Immature natural killer cell (primary cell): ENCODE data around the gene VRK1. TPM values are rescaled to one million over a fixed set of nuclear protein-coding genes. Genes with fewer than 3 reads are reported as not detected.
"Not testable (repeated sequence)": the region's sequence is repeated elsewhere in the genome, so short reads cannot be mapped to it uniquely, and the experiment has no call there.

ENCODE experiments used
- DNase-seq, 3 donors: peaks; one replicate each; pipeline ENCODE4 v3.0.0; 2022; ENCODE audit warnings: mixed read lengths in 1 of 3
- H3K27ac Mint-ChIP-seq, 6 donors: one replicate each; pipeline ENCODE4 v1.8.0; 2020; ENCODE audit warnings: mixed read lengths in 6 of 6, mild to moderate bottlenecking in 5 of 6, inconsistent platforms in 4 of 6, moderate library complexity in 3 of 6
- H3K27me3 Mint-ChIP-seq, 3 donors: one replicate each; pipeline ENCODE4 v1.8.0; 2020 to 2021; ENCODE audit warnings: low read depth in 3 of 3, mild to moderate bottlenecking in 3 of 3, mixed read lengths in 3 of 3, moderate library complexity in 3 of 3, inconsistent platforms in 1 of 3
- H3K36me3 Mint-ChIP-seq, 3 donors: one replicate each; pipeline ENCODE4 v1.8.0; 2020; ENCODE audit warnings: mixed read lengths in 3 of 3, inconsistent platforms in 2 of 3, mild to moderate bottlenecking in 2 of 3
- H3K4me1 Mint-ChIP-seq, 2 donors: one replicate each; pipeline ENCODE4 v1.8.0; 2020; ENCODE audit warnings: inconsistent platforms in 2 of 2, mild to moderate bottlenecking in 2 of 2, mixed read lengths in 2 of 2, moderate library complexity in 1 of 2
- H3K4me3 Mint-ChIP-seq, 5 donors: one replicate each; pipeline ENCODE4 v1.8.0; 2020; ENCODE audit warnings: mild to moderate bottlenecking in 5 of 5, mixed read lengths in 5 of 5, inconsistent platforms in 3 of 5, moderate library complexity in 3 of 5
- H3K9me3 Mint-ChIP-seq, 6 donors: one replicate each; pipeline ENCODE4 v1.8.0; 2020; ENCODE audit warnings: mild to moderate bottlenecking in 6 of 6, mixed read lengths in 6 of 6, inconsistent platforms in 4 of 6, moderate library complexity in 3 of 6
- polyA plus RNA-seq, 3 donors: library from polyadenylated mRNA; unstranded; fragments of 300-500 nt; fragmentation: Illumina TruSeq; gene quantifications; one replicate each; pipeline ENCODE4 v1.2.3, GENCODE V29; 2021

Gene VRK1, protein sequence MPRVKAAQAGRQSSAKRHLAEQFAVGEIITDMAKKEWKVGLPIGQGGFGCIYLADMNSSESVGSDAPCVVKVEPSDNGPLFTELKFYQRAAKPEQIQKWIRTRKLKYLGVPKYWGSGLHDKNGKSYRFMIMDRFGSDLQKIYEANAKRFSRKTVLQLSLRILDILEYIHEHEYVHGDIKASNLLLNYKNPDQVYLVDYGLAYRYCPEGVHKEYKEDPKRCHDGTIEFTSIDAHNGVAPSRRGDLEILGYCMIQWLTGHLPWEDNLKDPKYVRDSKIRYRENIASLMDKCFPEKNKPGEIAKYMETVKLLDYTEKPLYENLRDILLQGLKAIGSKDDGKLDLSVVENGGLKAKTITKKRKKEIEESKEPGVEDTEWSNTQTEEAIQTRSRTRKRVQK
- polyA plus RNA-seq: 10 to 100 TPM; 39.5 to 47.9 (median 41.4) TPM

GRCh38 chr14:96796851-96797581 is at the start of gene VRK1:
Gene VRK1 (plus strand): TSS chr14:96797382. CDS start chr14:96833472, 36,090 bp downstream.
- peaks cover 0 to 5% (median 2%) of the 10 kb centered on the region in 3 donors for H3K27me3 Mint-ChIP-seq
- peak; percentile 86 to 92 (median 91) for DNase-seq

GRCh38 chr14:96747608-96748007 is 49.6 kb upstream of the VRK1 start:
- Mint-ChIP-seq H3K36me3 (no peaks in the 10 kb centered on the region), H3K4me1 (peaks cover 0 to under 1% of the 10 kb centered on the region in 2 donors), H3K27ac (no peak overlapping the region), H3K4me3 (no peak overlapping the region), H3K9me3 (no peaks in the 10 kb centered on the region), H3K27me3 (peaks cover 5 to 13% (median 13%) of the 10 kb centered on the region in 3 donors)
- no peak for DNase-seq

More at GRCh38 chr14:96796851-96797581, at the start of gene VRK1:
- H3K4me3 Mint-ChIP-seq: peak within 1 kb of the TSS; percentile 88 to 90 (median 88)
- no peaks in the 10 kb centered on the region for H3K36me3 Mint-ChIP-seq
- H3K27ac Mint-ChIP-seq: peak within 1 kb of the TSS; percentile 81 to 92 (median 90)
- H3K9me3 Mint-ChIP-seq: no peaks in the 10 kb centered on the region
- peaks cover 15 to 36% of the 10 kb centered on the region in 2 donors for H3K4me1 Mint-ChIP-seq

DNA sequence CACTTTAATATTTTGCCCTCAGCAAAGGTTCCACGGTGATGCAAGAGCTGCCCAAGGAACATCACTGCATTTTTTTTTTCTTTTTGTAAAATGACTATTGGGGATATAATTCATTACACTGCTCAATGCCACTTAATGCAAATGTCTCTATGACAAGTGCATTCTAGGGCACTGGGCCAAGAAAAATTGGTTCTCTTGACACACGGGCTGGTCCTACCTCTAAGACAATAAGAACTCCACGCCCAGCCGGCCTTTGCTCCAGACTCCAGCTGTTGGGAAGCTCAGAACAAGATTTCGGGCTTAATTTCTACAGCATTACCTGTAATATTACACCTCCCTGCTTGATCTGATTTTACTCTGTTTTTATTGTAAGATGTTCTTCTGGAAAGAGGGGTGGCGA is 48.8 kb upstream of the VRK1 start:
- no peaks in the 10 kb centered on the region for H3K36me3 Mint-ChIP-seq
- no peaks in the 10 kb centered on the region for H3K9me3 Mint-ChIP-seq
- no peaks in the 10 kb centered on the region for H3K4me1 Mint-ChIP-seq
- peaks cover 5 to 13% (median 13%) of the 10 kb centered on the region in 3 donors for H3K27me3 Mint-ChIP-seq
- H3K4me3 Mint-ChIP-seq: no peak overlapping the region
- no peak for DNase-seq
- no peak overlapping the region for H3K27ac Mint-ChIP-seq

DNA sequence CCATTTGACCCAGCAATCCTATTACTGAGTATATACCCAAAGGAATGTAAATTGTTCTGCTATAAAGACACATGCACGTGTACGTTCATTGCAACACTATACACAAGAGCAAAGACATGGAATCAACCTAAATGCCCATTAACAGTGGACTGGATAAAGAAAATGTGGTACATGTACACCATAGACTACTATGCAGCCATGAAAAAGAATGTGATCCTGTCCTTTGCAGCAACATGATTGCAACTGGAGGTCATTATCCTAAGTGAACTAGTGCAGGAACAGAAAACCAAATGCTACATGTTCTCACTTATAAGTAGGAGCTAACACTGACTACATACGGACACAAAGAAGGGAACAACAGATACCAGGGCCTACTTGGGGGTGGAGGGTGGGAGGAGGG is 45.7 kb upstream of the VRK1 start:
- Mint-ChIP-seq H3K4me3 (no peak overlapping the region), H3K27me3 (peaks cover 0 to 12% (median 9%) of the 10 kb centered on the region in 3 donors), H3K4me1 (no peaks in the 10 kb centered on the region), H3K36me3 (no peaks in the 10 kb centered on the region), H3K9me3 (no peaks in the 10 kb centered on the region), H3K27ac (no peak overlapping the region)
- no peak for DNase-seq

DNA sequence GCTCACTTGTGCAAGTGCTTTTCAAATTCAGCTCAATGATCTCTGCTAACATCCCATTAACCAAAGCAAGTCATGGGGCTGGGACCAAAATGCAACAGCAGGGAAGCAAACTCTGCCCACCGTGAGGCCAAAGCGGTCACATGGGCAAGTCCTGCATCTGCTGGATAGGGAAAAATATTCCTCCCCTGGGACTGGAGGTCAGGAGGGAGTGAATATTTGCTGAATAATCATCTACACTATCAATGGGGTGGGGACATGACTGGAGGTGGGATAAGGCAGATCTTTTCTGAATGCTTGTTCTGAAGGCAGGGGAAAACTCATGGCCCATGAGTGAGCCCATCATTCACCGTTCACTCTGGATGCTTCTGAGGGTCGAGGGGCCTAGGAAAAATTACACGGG is 45.1 kb upstream of the VRK1 start:
- Mint-ChIP-seq H3K27ac (no peak overlapping the region), H3K27me3 (peaks cover 0 to 14% (median 5%) of the 10 kb centered on the region in 3 donors), H3K9me3 (no peaks in the 10 kb centered on the region), H3K4me1 (no peaks in the 10 kb centered on the region), H3K4me3 (no peak overlapping the region), H3K36me3 (no peaks in the 10 kb centered on the region)
- no peak for DNase-seq

- no peak for DNase-seq
- no peak overlapping the region for H3K27ac Mint-ChIP-seq
- no peaks in the 10 kb centered on the region for H3K9me3 Mint-ChIP-seq
- H3K27me3 Mint-ChIP-seq: peaks cover 2 to 15% (median 5%) of the 10 kb centered on the region in 3 donors
- H3K4me1 Mint-ChIP-seq: no peaks in the 10 kb centered on the region
- no peaks in the 10 kb centered on the region for H3K36me3 Mint-ChIP-seq
- H3K4me3 Mint-ChIP-seq: no peak overlapping the region
Observed at GRCh38 chr14:96752594-96752993, 44.6 kb upstream of the VRK1 start.

DNA sequence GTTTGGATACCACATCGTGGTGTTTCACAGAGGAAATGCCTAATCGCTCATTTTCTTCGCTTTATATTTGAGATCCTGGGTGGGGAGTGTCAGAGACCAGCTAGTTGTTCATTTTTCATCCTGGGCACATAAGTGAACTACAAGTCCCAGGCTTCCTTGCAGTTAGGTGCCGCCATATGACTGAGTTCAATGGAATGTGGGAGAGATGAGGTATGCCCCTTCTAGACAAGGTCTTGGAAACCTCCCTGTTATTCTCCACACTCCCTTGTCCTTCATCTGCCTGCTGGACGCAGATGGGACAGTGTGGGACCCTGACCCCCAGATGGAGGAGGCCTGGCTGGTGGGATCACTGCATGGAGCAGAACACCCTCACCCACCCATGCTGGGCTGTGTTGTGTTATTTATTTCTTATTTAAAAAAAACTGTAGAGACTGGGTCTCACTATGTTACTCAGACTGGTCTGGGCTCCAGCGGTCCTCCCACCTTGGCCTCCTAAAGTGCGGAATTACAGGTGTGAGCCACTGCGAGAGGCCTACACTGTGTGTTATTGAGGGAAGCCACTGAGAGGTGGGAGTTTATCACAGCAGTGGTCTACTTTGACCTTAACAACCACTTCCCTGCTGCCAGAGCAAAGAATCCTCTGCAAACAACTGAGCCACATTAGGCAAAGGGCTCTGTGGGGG is 42.9 kb upstream of the VRK1 start:
- H3K36me3 Mint-ChIP-seq: no peaks in the 10 kb centered on the region
- DNase-seq: no peak
- no peak overlapping the region for H3K4me3 Mint-ChIP-seq
- H3K4me1 Mint-ChIP-seq: no peaks in the 10 kb centered on the region
- H3K27ac Mint-ChIP-seq: no peak overlapping the region
- H3K9me3 Mint-ChIP-seq: no peaks in the 10 kb centered on the region
- H3K27me3 Mint-ChIP-seq: peaks cover 2 to 14% (median 9%) of the 10 kb centered on the region in 3 donors

- no peaks in the 10 kb centered on the region for H3K9me3 Mint-ChIP-seq
- no peak for DNase-seq
- no peak overlapping the region for H3K4me3 Mint-ChIP-seq
- peaks cover 3 to 14% (median 9%) of the 10 kb centered on the region in 3 donors for H3K27me3 Mint-ChIP-seq
- H3K4me1 Mint-ChIP-seq: no peaks in the 10 kb centered on the region
- H3K27ac Mint-ChIP-seq: no peak overlapping the region
- H3K36me3 Mint-ChIP-seq: no peaks in the 10 kb centered on the region
Observed at GRCh38 chr14:96754845-96755184, 42.4 kb upstream of the VRK1 start.

- Mint-ChIP-seq H3K4me1 (no peaks in the 10 kb centered on the region), H3K4me3 (no peak overlapping the region), H3K36me3 (no peaks in the 10 kb centered on the region), H3K27ac (no peak overlapping the region), H3K9me3 (no peaks in the 10 kb centered on the region), H3K27me3 (peaks cover 7 to 17% (median 9%) of the 10 kb centered on the region in 3 donors)
- DNase-seq: no peak
Observed at GRCh38 chr14:96756745-96757144, 40.4 kb upstream of the VRK1 start.

DNA sequence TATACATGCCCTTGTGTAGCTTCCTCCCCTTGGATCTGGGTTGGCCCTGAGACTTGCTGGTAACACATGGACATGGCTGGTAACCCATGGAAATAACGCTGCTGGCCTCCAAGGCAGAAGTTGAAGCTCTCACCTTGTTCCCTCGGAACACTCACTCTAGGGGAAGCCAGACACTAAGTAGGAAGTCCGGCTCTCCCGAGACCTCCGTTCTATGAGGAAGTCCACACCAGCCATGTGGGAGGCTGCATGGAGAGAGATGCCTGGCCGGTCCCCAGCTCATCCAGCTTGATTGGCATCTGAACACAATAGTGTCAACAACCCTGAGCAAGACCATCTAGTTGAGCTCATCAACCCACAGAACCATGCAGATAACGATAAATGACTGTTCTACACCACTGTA is 39.7 kb upstream of the VRK1 start:
- H3K4me1 Mint-ChIP-seq: no peaks in the 10 kb centered on the region
- no peaks in the 10 kb centered on the region for H3K36me3 Mint-ChIP-seq
- H3K27ac Mint-ChIP-seq: no peak overlapping the region
- peaks cover 7 to 17% (median 9%) of the 10 kb centered on the region in 3 donors for H3K27me3 Mint-ChIP-seq
- no peak overlapping the region for H3K4me3 Mint-ChIP-seq
- H3K9me3 Mint-ChIP-seq: no peaks in the 10 kb centered on the region
- DNase-seq: no peak

GRCh38 chr14:96761066-96761465 is 36.1 kb upstream of the VRK1 start:
- Mint-ChIP-seq H3K4me3 (no peak overlapping the region), H3K36me3 (no peaks in the 10 kb centered on the region), H3K9me3 (peaks cover 0 to 2% (median 0%) of the 10 kb centered on the region in 6 donors), H3K4me1 (peaks cover 0 to 2% of the 10 kb centered on the region in 2 donors), H3K27me3 (peaks cover 8 to 17% (median 9%) of the 10 kb centered on the region in 3 donors), H3K27ac (no peak overlapping the region)
- DNase-seq: no peak

GRCh38 chr14:96762650-96763049 is 34.5 kb upstream of the VRK1 start:
- Mint-ChIP-seq H3K4me1 (peaks cover 0 to 2% of the 10 kb centered on the region in 2 donors), H3K27me3 (peaks cover 4 to 15% (median 6%) of the 10 kb centered on the region in 3 donors), H3K9me3 (peaks cover 0 to 2% (median 0%) of the 10 kb centered on the region in 6 donors), H3K27ac (no peak overlapping the region), H3K4me3 (no peak overlapping the region), H3K36me3 (no peaks in the 10 kb centered on the region)
- DNase-seq: peak; percentile 14 to 37 (median 21)

GRCh38 chr14:96764012-96764411 is 33.2 kb upstream of the VRK1 start:
- H3K4me3 Mint-ChIP-seq: no peak overlapping the region
- peaks cover 0 to 2% (median 0%) of the 10 kb centered on the region in 6 donors for H3K9me3 Mint-ChIP-seq
- H3K36me3 Mint-ChIP-seq: peaks cover 0 to 3% (median 0%) of the 10 kb centered on the region in 3 donors
- H3K27ac Mint-ChIP-seq: no peak overlapping the region
- peaks cover 0 to 6% (median 5%) of the 10 kb centered on the region in 3 donors for H3K27me3 Mint-ChIP-seq
- H3K4me1 Mint-ChIP-seq: peaks cover 0 to 2% of the 10 kb centered on the region in 2 donors
- no peak for DNase-seq

DNA sequence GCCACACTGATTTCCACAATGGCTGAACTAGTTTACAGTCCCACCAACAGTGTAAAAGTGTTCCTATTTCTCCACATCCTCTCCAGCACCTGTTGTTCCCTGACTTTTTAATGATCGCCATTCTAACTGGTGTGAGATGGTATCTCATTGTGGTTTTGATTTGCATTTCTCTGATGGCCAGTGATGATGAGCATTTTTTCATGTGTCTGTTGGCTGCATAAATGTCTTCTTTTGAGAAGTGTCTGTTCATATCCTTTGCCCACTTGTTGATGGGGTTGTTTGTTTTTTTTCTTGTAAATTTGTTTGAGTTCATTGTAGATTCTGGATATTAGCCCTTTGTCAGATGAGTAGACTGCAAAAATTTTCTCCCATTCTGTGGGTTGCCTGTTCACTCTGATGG is 32.0 kb upstream of the VRK1 start:
- H3K27me3 Mint-ChIP-seq, H3K9me3 Mint-ChIP-seq, H3K27ac Mint-ChIP-seq, H3K36me3 Mint-ChIP-seq, DNase-seq, H3K4me1 Mint-ChIP-seq, H3K4me3 Mint-ChIP-seq: not testable (repeated sequence)
